ENCODE results near the gene FBXO17. TPM values are rescaled to one million over a fixed set of nuclear protein-coding genes. Genes with fewer than 3 reads are reported as not detected.

FBXO17 gene
- total and polyA plus RNA-seq, 2 of the 13 experiments (the other 11 are each of a cell fraction or from before 2014, with no cell fraction given): 22.1 to 58.7 TPM

DNA sequence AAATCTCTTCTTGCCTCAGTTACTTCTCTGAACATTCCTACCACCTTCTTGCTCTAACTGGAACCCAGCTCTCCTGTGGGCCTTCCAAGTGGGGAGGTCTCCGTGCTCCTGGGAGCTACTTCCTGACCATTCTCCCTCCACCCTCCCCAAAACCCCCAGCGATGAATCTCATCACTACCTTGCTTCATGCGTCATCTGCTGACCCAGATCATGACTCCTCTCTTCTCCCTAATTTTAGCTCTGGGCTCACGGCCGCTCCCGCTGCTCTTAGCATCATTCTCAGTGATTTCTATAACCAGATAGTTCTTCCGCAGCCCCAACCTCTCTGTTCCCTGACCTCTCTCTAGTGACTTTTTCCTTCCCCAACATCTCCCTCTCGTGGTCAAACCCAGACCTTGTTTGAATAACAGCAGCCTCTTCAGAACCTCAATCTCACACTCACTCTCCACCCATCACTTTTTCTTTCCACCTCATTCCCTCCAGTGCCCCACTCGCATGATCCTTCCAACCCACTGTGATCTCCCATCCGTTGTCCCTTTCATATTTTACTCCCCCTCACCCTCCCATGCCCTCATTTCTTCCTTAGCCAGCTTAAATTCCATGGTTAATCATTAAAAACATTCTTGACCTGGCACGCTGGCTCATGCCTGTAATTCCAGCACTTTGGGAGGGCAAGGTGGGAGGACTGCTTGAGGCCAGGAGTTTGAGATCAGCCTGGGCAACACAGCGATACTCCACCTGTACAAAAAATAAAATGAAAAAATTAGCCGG, 23.0 kb downstream of the FBXO17 start:
- BruUV-seq (replicated peaks): no TSS peak
- ChIA-PET CTCF (ENCODE audit: low intra/inter-chr PET ratio, low total read pairs) (interaction anchor here (0.8 kb wide), 1 partner anchor 22 kb away, joined by 3 read pairs; the partner anchor contains the start of genes MRPS12 and SARS2), POLR2A (interaction anchor here (1.1 to 1.5 kb wide), 3 partner anchors 22 to 23 kb away, joined by 4 to 10 read pairs (median 4); partner anchors contain the start of genes FBXO17, MRPS12 and SARS2)
- H3K27ac ChIP-seq (ENCODE audit: extremely low read length, insufficient read depth, low read length): no peak overlapping the region
- H2AFZ ChIP-seq (ENCODE audit: low read length): no peak overlapping the region
- H3K4me2 ChIP-seq (ENCODE audit: low read depth, low read length): peak overlapping the region; percentile 49
- 52% methylated on average over 13 of the region's 13 CpGs for WGBS (ENCODE audit: low lambda C conversion rate)
- H3K79me2 ChIP-seq (ENCODE audit: insufficient read depth, low read length): no peaks in the 10 kb centered on the region
- intact Hi-C loops (cut with micrococcal nuclease; ENCODE audit: unreplicated experiment): no loop called here
- in situ Hi-C loops (cut with HindIII; ENCODE audit: extremely low pct_ligation_motif_present, low pct_unique_long_range_greater_than_20kb): no loop called here
- peaks cover 1 to 11% of the 10 kb centered on the region in 2 experiments; a peak in 3 of 5 replicates for H3K36me3 ChIP-seq (replicated peaks in 1 of 2; ENCODE audit: control insufficient read depth in 1 of 2, insufficient read depth in 2 of 2, low read length in 2 of 2)
- peaks cover 8% of the 10 kb centered on the region; the same call in 1 of the 2 replicates for H4K20me1 ChIP-seq (ENCODE audit: insufficient read depth, low read length)
- no peaks in the 10 kb centered on the region for H3K9me3 ChIP-seq (ENCODE audit: low read length)
- peak; percentile 66 for ATAC-seq
- H3K4me3 ChIP-seq (replicated peaks in 1 of 3; ENCODE audit: insufficient read depth in 1 of 3, low read depth in 2 of 3, low read length in 3 of 3): no peak overlapping the region
- no peak overlapping the region for H3K9ac ChIP-seq (ENCODE audit: insufficient read depth, low read depth, low read length)
- H3K27me3 ChIP-seq (ENCODE audit: control insufficient read depth in 1 of 2, insufficient read depth in 2 of 2, low read length in 2 of 2): no peaks in the 10 kb centered on the region
- peak; percentile 51 for DNase-seq (ENCODE audit: low spot score)
- FAIRE-seq: peak; percentile 66
- peaks cover 24% of the 10 kb centered on the region for H3K4me1 ChIP-seq (ENCODE audit: insufficient read depth, low read length)
- TF ChIP-seq ZNF256 (CRISPR knock-in tag; conservative IDR thresholded peaks at IDR 0.05): no peak
- TF ChIP-seq, protein P1, sequence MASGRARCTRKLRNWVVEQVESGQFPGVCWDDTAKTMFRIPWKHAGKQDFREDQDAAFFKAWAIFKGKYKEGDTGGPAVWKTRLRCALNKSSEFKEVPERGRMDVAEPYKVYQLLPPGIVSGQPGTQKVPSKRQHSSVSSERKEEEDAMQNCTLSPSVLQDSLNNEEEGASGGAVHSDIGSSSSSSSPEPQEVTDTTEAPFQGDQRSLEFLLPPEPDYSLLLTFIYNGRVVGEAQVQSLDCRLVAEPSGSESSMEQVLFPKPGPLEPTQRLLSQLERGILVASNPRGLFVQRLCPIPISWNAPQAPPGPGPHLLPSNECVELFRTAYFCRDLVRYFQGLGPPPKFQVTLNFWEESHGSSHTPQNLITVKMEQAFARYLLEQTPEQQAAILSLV (CRISPR knock-in tag; IDR thresholded peaks at IDR 0.05; ENCODE audit: borderline replicate concordance): no peak
- TF ChIP-seq, protein P2, sequence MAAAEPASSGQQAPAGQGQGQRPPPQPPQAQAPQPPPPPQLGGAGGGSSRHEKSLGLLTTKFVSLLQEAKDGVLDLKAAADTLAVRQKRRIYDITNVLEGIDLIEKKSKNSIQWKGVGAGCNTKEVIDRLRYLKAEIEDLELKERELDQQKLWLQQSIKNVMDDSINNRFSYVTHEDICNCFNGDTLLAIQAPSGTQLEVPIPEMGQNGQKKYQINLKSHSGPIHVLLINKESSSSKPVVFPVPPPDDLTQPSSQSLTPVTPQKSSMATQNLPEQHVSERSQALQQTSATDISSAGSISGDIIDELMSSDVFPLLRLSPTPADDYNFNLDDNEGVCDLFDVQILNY (CRISPR knock-in tag; conservative IDR thresholded peaks at IDR 0.05): no peak
- TF ChIP-seq SSRP1 (CRISPR knock-in tag; IDR thresholded peaks at IDR 0.05): no peak
- no peak for TF ChIP-seq RORA (CRISPR knock-in tag; IDR thresholded peaks at IDR 0.05)
- TF ChIP-seq ARNTL (CRISPR knock-in tag; IDR thresholded peaks at IDR 0.05): no peak
- no peak for TF ChIP-seq ZNF772 (CRISPR knock-in tag; IDR thresholded peaks at IDR 0.05)
- no peak for TF ChIP-seq NFYC (CRISPR knock-in tag; IDR thresholded peaks at IDR 0.05)
- TF ChIP-seq, protein P3, sequence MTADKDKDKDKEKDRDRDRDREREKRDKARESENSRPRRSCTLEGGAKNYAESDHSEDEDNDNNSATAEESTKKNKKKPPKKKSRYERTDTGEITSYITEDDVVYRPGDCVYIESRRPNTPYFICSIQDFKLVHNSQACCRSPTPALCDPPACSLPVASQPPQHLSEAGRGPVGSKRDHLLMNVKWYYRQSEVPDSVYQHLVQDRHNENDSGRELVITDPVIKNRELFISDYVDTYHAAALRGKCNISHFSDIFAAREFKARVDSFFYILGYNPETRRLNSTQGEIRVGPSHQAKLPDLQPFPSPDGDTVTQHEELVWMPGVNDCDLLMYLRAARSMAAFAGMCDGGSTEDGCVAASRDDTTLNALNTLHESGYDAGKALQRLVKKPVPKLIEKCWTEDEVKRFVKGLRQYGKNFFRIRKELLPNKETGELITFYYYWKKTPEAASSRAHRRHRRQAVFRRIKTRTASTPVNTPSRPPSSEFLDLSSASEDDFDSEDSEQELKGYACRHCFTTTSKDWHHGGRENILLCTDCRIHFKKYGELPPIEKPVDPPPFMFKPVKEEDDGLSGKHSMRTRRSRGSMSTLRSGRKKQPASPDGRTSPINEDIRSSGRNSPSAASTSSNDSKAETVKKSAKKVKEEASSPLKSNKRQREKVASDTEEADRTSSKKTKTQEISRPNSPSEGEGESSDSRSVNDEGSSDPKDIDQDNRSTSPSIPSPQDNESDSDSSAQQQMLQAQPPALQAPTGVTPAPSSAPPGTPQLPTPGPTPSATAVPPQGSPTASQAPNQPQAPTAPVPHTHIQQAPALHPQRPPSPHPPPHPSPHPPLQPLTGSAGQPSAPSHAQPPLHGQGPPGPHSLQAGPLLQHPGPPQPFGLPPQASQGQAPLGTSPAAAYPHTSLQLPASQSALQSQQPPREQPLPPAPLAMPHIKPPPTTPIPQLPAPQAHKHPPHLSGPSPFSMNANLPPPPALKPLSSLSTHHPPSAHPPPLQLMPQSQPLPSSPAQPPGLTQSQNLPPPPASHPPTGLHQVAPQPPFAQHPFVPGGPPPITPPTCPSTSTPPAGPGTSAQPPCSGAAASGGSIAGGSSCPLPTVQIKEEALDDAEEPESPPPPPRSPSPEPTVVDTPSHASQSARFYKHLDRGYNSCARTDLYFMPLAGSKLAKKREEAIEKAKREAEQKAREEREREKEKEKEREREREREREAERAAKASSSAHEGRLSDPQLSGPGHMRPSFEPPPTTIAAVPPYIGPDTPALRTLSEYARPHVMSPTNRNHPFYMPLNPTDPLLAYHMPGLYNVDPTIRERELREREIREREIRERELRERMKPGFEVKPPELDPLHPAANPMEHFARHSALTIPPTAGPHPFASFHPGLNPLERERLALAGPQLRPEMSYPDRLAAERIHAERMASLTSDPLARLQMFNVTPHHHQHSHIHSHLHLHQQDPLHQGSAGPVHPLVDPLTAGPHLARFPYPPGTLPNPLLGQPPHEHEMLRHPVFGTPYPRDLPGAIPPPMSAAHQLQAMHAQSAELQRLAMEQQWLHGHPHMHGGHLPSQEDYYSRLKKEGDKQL (CRISPR knock-in tag; IDR thresholded peaks at IDR 0.05; ENCODE audit: low read depth): no peak
- TF ChIP-seq NAIF1 (CRISPR knock-in tag; IDR thresholded peaks at IDR 0.05; ENCODE audit: borderline replicate concordance): no peak
- no peak for TF ChIP-seq NR1H2 (CRISPR knock-in tag; IDR thresholded peaks at IDR 0.05; ENCODE audit: borderline replicate concordance, low read depth)
- peak; percentile 27; the same call in 1 of the 2 replicates for TF ChIP-seq GATAD2A (CRISPR knock-in tag; IDR thresholded peaks at IDR 0.05)
- TF ChIP-seq, protein P4, sequence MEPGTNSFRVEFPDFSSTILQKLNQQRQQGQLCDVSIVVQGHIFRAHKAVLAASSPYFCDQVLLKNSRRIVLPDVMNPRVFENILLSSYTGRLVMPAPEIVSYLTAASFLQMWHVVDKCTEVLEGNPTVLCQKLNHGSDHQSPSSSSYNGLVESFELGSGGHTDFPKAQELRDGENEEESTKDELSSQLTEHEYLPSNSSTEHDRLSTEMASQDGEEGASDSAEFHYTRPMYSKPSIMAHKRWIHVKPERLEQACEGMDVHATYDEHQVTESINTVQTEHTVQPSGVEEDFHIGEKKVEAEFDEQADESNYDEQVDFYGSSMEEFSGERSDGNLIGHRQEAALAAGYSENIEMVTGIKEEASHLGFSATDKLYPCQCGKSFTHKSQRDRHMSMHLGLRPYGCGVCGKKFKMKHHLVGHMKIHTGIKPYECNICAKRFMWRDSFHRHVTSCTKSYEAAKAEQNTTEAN (CRISPR knock-in tag; conservative IDR thresholded peaks at IDR 0.05): no peak
- TF ChIP-seq ZNF660 (CRISPR knock-in tag; IDR thresholded peaks at IDR 0.05; ENCODE audit: borderline replicate concordance, low read depth): no peak
- no peak for TF ChIP-seq KLF9 (CRISPR knock-in tag; IDR thresholded peaks at IDR 0.05; ENCODE audit: low read depth)
- TF ChIP-seq SATB2 (CRISPR knock-in tag; IDR thresholded peaks at IDR 0.05): no peak
